HEK293 (cell line): ENCODE measurements around the gene AGAP3.

Source experiments
- KLF16 ChIP-seq: fragments of 450-650 bp; formaldehyde crosslinking; IDR thresholded peaks from 2 replicates; pipeline ENCODE4 v1.5.1; 2017; ENCODE audit warnings: missing biosample characterization, missing genetic modification characterization
- ZNF302 ChIP-seq: fragments of 450-650 bp; formaldehyde crosslinking; IDR thresholded peaks from 2 replicates; pipeline ENCODE4 v1.5.1; 2016; ENCODE audit warnings: missing biosample characterization, missing genetic modification characterization, low read depth
- ZNF707 ChIP-seq: fragments of 450-650 bp; formaldehyde crosslinking; IDR thresholded peaks from 2 replicates; pipeline ENCODE4 v1.5.1; 2016; ENCODE audit warnings: missing biosample characterization, missing genetic modification characterization
- TF ChIP-seq, protein P1 (sequence below): fragments of 450-650 bp; formaldehyde crosslinking; IDR thresholded peaks from 2 replicates; pipeline ENCODE4 v1.5.1; 2016; ENCODE audit warnings: missing biosample characterization, missing genetic modification characterization

DNA sequence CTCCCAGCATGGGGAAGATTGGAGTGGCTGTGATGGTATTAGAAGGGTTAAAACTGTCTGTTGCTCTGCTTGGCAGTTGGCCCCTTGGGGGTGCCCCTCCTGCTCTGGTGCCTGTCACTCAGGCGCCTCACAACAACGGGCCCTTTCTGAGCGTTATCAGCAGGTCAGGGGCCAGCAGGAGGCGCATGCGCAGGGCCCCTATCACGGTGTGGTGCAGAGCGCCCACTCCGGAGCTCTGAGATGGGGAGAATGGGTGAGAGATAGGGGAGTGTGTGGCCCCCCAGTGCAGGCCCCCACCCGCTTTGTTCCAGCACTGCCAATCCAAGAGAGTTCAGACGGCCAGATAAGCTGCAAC is 56.4 kb downstream of the AGAP3 start:
- TF ChIP-seq ZNF302 (tag by site-specific recombination) = no peak
- TF ChIP-seq, protein P1, sequence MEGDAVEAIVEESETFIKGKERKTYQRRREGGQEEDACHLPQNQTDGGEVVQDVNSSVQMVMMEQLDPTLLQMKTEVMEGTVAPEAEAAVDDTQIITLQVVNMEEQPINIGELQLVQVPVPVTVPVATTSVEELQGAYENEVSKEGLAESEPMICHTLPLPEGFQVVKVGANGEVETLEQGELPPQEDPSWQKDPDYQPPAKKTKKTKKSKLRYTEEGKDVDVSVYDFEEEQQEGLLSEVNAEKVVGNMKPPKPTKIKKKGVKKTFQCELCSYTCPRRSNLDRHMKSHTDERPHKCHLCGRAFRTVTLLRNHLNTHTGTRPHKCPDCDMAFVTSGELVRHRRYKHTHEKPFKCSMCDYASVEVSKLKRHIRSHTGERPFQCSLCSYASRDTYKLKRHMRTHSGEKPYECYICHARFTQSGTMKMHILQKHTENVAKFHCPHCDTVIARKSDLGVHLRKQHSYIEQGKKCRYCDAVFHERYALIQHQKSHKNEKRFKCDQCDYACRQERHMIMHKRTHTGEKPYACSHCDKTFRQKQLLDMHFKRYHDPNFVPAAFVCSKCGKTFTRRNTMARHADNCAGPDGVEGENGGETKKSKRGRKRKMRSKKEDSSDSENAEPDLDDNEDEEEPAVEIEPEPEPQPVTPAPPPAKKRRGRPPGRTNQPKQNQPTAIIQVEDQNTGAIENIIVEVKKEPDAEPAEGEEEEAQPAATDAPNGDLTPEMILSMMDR (tag by site-specific recombination) = no peak
- no peak for TF ChIP-seq KLF16 (tag by site-specific recombination)
- TF ChIP-seq ZNF707 (tag by site-specific recombination) = no peak
